CD14-positive monocyte (primary cell): ENCODE results near the gene SPPL2A. TPM values are rescaled to one million over a fixed set of nuclear protein-coding genes. Genes with fewer than 3 reads are reported as not detected.
A peak's percentile ranks its signal among the peaks of the same experiment; 100 is the strongest.

Experiments used
- DNase-seq, 3 donors: peaks; one replicate each; pipeline ENCODE4 v3.0.0-alpha.2; 2011 to 2022
- H2AFZ ChIP-seq: 2 replicates; pipeline ENCODE4 v1.6.0; 2012; ENCODE audit warnings: mild to moderate bottlenecking, low read depth, low read length, inconsistent platforms; ENCODE audit not compliant: insufficient read depth, poor library complexity, severe bottlenecking
- H3K27ac ChIP-seq, 2 donors: 1 replicate in 1 of 2; 2 replicates in 1 of 2; pipeline ENCODE4 v1.5.1; 2012 to 2013; ENCODE audit warnings: low read length in 2 of 2, control low read depth in 1 of 2, inconsistent platforms in 1 of 2, low read depth in 1 of 2, mild to moderate bottlenecking in 1 of 2
- H3K27me3 ChIP-seq, 2 donors: one replicate each; pipeline versions ENCODE4 v1.6.0 to v1.6.1; 2011 to 2013; ENCODE audit warnings: low read length in 2 of 2; ENCODE audit not compliant: control insufficient read depth in 2 of 2, insufficient read depth in 2 of 2
- H3K36me3 ChIP-seq, 2 donors: replicated peaks in 1 of 2; 1 replicate in 1 of 2; 2 replicates in 1 of 2; pipeline versions ENCODE4 v1.5.1 to v1.6.1; 2012 to 2013; ENCODE audit warnings: low read length in 2 of 2, control low read depth in 1 of 2, inconsistent platforms in 1 of 2, mild to moderate bottlenecking in 1 of 2; ENCODE audit not compliant: insufficient read depth in 2 of 2, control insufficient read depth in 1 of 2
- H3K4me1 ChIP-seq, 2 donors: 1 replicate in 1 of 2; 2 replicates in 1 of 2; pipeline versions ENCODE4 v1.5.1 to v1.6.1; 2012 to 2013; ENCODE audit warnings: low read length in 2 of 2, control low read depth in 1 of 2, inconsistent platforms in 1 of 2, mild to moderate bottlenecking in 1 of 2, moderate library complexity in 1 of 2; ENCODE audit not compliant: insufficient read depth in 2 of 2, control insufficient read depth in 1 of 2
- H3K4me2 ChIP-seq: replicated peaks from 2 replicates; pipeline ENCODE3; 2012; ENCODE audit warnings: low read length, moderate library complexity, mild to moderate bottlenecking; ENCODE audit not compliant: poor library complexity, severe bottlenecking; ENCODE audit errors: extremely low read depth
- H3K4me3 ChIP-seq, 3 experiments: fragments of 200-600 bp in 1 of 3; sonication (generic) in 1 of 3; replicated peaks in 1 of 3; 1 replicate in 2 of 3; 2 replicates in 1 of 3; pipeline ENCODE4 v1.5.1; 2011 to 2013; ENCODE audit warnings: low read length in 3 of 3, mild to moderate bottlenecking in 3 of 3, control low read depth in 2 of 3, low read depth in 2 of 3, inconsistent platforms in 1 of 3, moderate library complexity in 1 of 3
- H3K79me2 ChIP-seq: 2 replicates; pipeline ENCODE4 v1.6.0; 2012; ENCODE audit warnings: mild to moderate bottlenecking, control low read depth, inconsistent platforms, low read length, moderate library complexity; ENCODE audit not compliant: insufficient read depth
- H3K9ac ChIP-seq: 2 replicates; pipeline ENCODE4 v1.6.0; 2017; ENCODE audit warnings: low read length, mild to moderate bottlenecking; ENCODE audit not compliant: insufficient read depth, poor library complexity, severe bottlenecking
- H3K9me3 ChIP-seq, 2 donors: replicated peaks in 1 of 2; 1 replicate in 1 of 2; 2 replicates in 1 of 2; pipeline versions ENCODE4 v1.5.1 to v1.6.1; 2012 to 2013; ENCODE audit warnings: low read length in 2 of 2, control low read depth in 1 of 2; ENCODE audit not compliant: control insufficient read depth in 1 of 2, insufficient read depth in 1 of 2
- H4K20me1 ChIP-seq: 2 replicates; pipeline ENCODE4 v1.6.0; 2012; ENCODE audit warnings: mild to moderate bottlenecking, low read length, control low read depth, moderate library complexity; ENCODE audit not compliant: insufficient read depth
- H3K27ac Mint-ChIP-seq, 7 donors: one replicate each; pipeline ENCODE4 v1.8.0; 2020; ENCODE audit warnings: mild to moderate bottlenecking in 7 of 7, mixed read lengths in 7 of 7, moderate library complexity in 6 of 7, inconsistent platforms in 2 of 7
- H3K27me3 Mint-ChIP-seq, 3 donors: one replicate each; pipeline ENCODE4 v1.8.0; 2021 to 2022; ENCODE audit warnings: low read depth in 3 of 3, mild to moderate bottlenecking in 3 of 3, mixed read lengths in 3 of 3, moderate library complexity in 3 of 3, inconsistent platforms in 1 of 3
- H3K36me3 Mint-ChIP-seq, 2 donors: one replicate each; pipeline ENCODE4 v1.8.0; 2020; ENCODE audit warnings: mixed read lengths in 2 of 2, inconsistent platforms in 1 of 2, mild to moderate bottlenecking in 1 of 2
- H3K4me1 Mint-ChIP-seq: one replicate; pipeline ENCODE4 v1.8.0; 2020; ENCODE audit warnings: mild to moderate bottlenecking, mixed read lengths
- H3K4me3 Mint-ChIP-seq, 2 donors: one replicate each; pipeline ENCODE4 v1.8.0; 2020; ENCODE audit warnings: mild to moderate bottlenecking in 2 of 2, mixed read lengths in 2 of 2, moderate library complexity in 1 of 2
- H3K9me3 Mint-ChIP-seq, 7 donors: one replicate each; pipeline ENCODE4 v1.8.0; 2020 to 2022; ENCODE audit warnings: mixed read lengths in 7 of 7, mild to moderate bottlenecking in 6 of 7, moderate library complexity in 6 of 7, inconsistent platforms in 2 of 7
- WGBS: methylation state at CpG from one replicate; pipeline ENCODE4 v1.1.5; 2013; ENCODE audit warnings: missing lambda C conversion rate; ENCODE audit not compliant: insufficient coverage; 5-methylcytosine and 5-hydroxymethylcytosine counted together
- intact Hi-C, 2 donors: fragments of 100-400 bp; cut with micrococcal nuclease; formaldehyde crosslinking; loops; one replicate each; pipeline versions ENCODE4 v1.15.0 to v1.15.1; 2023
- polyA plus RNA-seq, 3 donors: library from polyadenylated mRNA; depleted of rRNA in 1 of 3; unstranded in 2 of 3; stranded (reverse) in 1 of 3; fragments of 300-500 nt in 2 of 3; fragments of >200 nt in 1 of 3; fragmentation: Illumina TruSeq in 2 of 3; gene quantifications; 1 replicate in 2 of 3; 2 replicates in 1 of 3; pipeline ENCODE4 v1.2.3, GENCODE V29; 2012 to 2021
- TF ChIP-seq, protein P1 (sequence below): fragments of 200-600 bp; IDR thresholded peaks from one replicate; pipeline ENCODE4 v1.8.0; 2022; ENCODE audit warnings: antibody characterized with exemption, mild to moderate bottlenecking

Gene SPPL2A
- polyA plus RNA-seq, 3 donors: 111 to 204 (median 190) TPM

DNA sequence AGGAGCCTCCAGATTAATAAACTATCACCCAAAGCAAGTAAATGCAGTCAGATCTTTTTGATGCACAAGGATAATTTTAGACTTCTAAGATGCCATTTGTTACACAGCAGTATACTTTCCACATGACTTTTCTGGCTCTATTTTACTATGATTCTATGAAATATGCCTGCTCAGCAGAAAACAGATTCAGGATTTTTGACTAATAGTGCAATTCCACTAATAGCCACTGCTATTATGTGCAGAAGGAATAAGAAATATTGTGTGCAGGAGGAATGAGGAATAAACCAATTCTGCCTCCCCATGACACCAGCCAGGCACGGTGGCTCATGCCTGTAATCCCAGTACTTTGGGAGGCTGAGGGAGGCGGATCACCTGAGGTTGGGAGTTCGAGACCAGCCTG lies 11.5 kb upstream of the SPPL2A start:
- Histone ChIP-seq H3K4me3 (no peak overlapping the region), H4K20me1 (no peaks in the 10 kb centered on the region), H3K9me3 (no peaks in the 10 kb centered on the region), H3K9ac (no peak overlapping the region), H2AFZ (no peak overlapping the region), H3K4me2 (no peak overlapping the region), H3K36me3 (no peaks in the 10 kb centered on the region), H3K27me3 (no peaks in the 10 kb centered on the region), H3K27ac (no peak overlapping the region), H3K4me1 (no peaks in the 10 kb centered on the region), H3K79me2 (no peaks in the 10 kb centered on the region)
- intact Hi-C loops: no loop called here
- DNase-seq: no peak
- TF ChIP-seq, protein P1, sequence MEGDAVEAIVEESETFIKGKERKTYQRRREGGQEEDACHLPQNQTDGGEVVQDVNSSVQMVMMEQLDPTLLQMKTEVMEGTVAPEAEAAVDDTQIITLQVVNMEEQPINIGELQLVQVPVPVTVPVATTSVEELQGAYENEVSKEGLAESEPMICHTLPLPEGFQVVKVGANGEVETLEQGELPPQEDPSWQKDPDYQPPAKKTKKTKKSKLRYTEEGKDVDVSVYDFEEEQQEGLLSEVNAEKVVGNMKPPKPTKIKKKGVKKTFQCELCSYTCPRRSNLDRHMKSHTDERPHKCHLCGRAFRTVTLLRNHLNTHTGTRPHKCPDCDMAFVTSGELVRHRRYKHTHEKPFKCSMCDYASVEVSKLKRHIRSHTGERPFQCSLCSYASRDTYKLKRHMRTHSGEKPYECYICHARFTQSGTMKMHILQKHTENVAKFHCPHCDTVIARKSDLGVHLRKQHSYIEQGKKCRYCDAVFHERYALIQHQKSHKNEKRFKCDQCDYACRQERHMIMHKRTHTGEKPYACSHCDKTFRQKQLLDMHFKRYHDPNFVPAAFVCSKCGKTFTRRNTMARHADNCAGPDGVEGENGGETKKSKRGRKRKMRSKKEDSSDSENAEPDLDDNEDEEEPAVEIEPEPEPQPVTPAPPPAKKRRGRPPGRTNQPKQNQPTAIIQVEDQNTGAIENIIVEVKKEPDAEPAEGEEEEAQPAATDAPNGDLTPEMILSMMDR: peak; percentile 19
- WGBS: 100% methylated on average over 1 of the region's 3 CpGs
- no peaks in the 10 kb centered on the region for H3K4me1 Mint-ChIP-seq
- H3K27ac Mint-ChIP-seq: no peak overlapping the region
- peaks cover 0 to 3% (median 0%) of the 10 kb centered on the region in 3 donors for H3K27me3 Mint-ChIP-seq
- H3K9me3 Mint-ChIP-seq: peaks cover 0 to 2% (median 0%) of the 10 kb centered on the region in 7 donors
- H3K36me3 Mint-ChIP-seq: no peaks in the 10 kb centered on the region
- H3K4me3 Mint-ChIP-seq: no peak overlapping the region

DNA sequence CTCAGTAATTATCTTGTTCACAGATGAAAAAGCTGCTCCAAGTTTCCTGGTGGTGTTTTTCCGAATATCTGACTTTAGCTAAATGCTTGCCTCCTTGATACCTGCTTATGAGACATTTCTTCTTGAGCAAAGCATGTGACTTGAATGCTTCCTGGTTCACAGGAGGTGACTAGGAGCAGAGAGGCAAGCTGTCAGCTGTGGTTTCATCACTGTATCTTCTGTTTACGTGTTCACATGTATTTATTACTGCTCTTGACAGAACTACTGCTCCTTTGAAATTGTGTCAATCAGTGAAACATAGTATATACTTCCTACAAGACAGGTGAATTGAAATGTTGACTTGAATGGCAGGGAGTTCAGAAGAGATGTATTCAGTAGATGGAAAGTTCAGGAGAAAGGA lies 8.9 kb upstream of the SPPL2A start:
- DNase-seq: peak in 1 of 3 donors; percentile 27
- peak overlapping the region; percentile 46 for H2AFZ ChIP-seq
- peaks cover 0 to 10% (median 3%) of the 10 kb centered on the region in 3 donors for H3K27me3 Mint-ChIP-seq
- H3K27ac Mint-ChIP-seq: no peak overlapping the region
- 100% methylated on average over 1 of the region's 2 CpGs for WGBS
- TF ChIP-seq, protein P1: no peak
- no peak overlapping the region for H3K9ac ChIP-seq
- H3K4me3 ChIP-seq: no peak overlapping the region
- H4K20me1 ChIP-seq: no peaks in the 10 kb centered on the region
- H3K4me1 Mint-ChIP-seq: no peaks in the 10 kb centered on the region
- H3K36me3 Mint-ChIP-seq: no peaks in the 10 kb centered on the region
- H3K36me3 ChIP-seq: no peaks in the 10 kb centered on the region
- no peaks in the 10 kb centered on the region for H3K9me3 ChIP-seq
- no peaks in the 10 kb centered on the region for H3K27me3 ChIP-seq
- intact Hi-C loops: no loop called here
- H3K4me3 Mint-ChIP-seq: no peak overlapping the region
- H3K27ac ChIP-seq: no peak overlapping the region
- no peaks in the 10 kb centered on the region for H3K79me2 ChIP-seq
- no peaks in the 10 kb centered on the region for H3K4me1 ChIP-seq
- H3K4me2 ChIP-seq: no peak overlapping the region
- peaks cover 0 to 3% (median under 1%) of the 10 kb centered on the region in 7 donors for H3K9me3 Mint-ChIP-seq
